GM21576 (cell line): Measurements from ENCODE around the gene HCFC1R1.
"Not testable (repeated sequence)": the region's sequence is repeated elsewhere in the genome, so short reads cannot be mapped to it uniquely, and the experiment has no call there.

Experiments used
- ATAC-seq: cut with Tn5 transposase; IDR thresholded peaks from one replicate; pipeline ENCODE4 v1.9.1; 2021; ENCODE audit warnings: mild to moderate bottlenecking, moderate library complexity; ENCODE audit not compliant: unreplicated experiment

The HCFC1R1 gene

DNA sequence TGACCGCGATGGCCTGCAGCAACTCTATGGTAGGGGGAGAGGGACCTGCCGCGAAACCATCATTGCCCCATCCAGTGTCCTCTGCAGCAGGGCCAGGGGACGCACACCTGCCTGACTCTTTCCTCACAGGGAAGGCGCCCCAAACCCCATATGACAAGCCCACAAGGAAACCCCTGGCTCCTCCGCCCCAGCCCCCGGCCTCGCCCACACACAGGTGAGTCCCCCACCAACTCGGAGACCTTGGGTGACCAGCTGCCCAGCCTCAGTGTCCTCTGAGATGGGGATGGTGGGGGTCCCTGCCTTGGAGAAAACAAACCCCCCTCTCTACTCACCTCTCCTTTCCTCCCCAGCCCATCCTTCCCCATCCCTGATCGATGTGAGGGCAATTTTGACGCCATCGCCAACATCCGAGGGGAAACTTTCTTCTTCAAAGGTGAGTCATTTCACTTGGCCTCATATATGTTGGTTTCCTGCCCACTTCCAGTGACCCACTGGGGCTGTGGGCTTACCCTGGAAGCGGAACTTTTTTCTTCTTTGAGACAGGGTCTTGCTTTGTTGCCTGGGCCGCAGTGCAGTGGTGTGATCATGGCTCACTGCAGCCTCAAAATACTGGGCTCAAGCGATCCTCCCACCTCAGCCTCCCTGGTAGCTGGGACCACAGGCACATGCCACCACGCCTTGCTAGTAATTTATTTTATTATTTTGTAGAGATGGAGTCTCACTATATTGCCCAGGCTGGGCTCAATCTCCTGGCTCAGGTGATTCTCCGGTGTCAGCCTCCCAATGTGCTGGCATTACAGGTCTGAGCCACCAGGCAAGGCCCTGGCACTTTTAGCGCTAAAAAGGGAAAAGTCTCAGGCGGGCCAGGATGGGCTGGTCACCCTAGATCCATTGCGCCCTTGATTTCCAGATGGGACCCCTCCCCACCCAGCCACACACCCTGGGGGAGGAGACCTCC lies 33.7 kb upstream of the HCFC1R1 start:
- no peak for ATAC-seq

- no peak for ATAC-seq
Measured at GRCh38 chr16:3056336-3057180, 32.8 kb upstream of the HCFC1R1 start.

DNA sequence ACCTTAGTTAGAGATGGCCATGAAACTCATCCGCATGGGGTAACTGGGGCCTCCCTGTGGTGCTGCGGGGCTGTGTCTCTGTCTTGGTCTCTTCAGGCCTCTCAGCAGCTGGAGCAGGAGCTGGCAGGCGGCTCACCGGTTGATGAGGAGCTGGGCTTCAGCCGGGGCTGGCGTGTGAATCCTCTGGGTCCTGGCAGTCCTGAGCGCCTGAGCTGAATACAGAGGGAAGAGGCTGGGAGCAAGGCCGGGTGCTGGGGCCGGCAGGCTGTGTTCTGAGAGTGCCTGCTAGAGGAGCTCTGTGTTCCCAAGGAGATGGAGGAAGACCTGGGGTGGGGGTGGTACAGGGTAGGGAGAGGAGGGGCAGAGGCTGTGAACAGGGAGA lies 32.0 kb upstream of the HCFC1R1 start:
- not testable (repeated sequence) for ATAC-seq

DNA sequence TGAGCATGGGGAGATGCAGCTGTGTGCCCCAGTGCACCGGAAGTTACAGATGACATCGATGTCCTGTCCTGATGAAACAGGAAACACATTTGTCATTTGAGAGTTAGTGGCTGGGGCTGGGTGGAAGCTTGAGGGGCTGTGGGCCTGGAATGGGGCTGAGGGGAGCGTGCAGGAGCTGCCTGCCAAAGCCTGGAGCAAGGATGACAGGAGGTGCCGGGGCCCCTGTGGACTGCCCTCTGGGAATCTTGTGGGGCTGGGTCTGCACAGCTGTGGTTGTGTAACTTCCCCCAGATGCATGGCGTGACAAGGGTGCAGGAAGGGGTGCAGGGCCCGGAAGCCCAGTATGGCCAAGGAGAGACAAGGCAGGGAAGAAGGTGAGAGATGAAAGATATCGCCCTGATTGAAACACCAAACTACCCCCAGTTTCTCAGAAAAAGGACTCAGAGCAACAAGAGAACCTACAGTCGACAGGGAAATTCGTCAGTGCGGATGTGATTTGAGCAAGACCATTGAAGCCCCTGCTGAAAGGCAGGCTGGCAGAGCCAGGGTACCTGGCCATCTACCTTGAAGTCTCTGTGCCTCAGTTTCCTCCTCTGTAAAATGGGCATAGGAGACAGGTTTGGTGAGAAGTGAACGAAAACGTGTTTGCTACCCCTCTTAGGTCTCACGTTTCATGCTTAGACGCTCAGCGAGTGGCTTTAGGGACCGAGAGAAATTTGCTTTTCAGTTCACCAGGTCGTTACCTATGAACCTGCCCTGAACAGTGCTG lies 31.4 kb upstream of the HCFC1R1 start:
- no peak for ATAC-seq

- ATAC-seq: not testable (repeated sequence)
Measured at GRCh38 chr16:3053330-3053710, 29.6 kb upstream of the HCFC1R1 start.

DNA sequence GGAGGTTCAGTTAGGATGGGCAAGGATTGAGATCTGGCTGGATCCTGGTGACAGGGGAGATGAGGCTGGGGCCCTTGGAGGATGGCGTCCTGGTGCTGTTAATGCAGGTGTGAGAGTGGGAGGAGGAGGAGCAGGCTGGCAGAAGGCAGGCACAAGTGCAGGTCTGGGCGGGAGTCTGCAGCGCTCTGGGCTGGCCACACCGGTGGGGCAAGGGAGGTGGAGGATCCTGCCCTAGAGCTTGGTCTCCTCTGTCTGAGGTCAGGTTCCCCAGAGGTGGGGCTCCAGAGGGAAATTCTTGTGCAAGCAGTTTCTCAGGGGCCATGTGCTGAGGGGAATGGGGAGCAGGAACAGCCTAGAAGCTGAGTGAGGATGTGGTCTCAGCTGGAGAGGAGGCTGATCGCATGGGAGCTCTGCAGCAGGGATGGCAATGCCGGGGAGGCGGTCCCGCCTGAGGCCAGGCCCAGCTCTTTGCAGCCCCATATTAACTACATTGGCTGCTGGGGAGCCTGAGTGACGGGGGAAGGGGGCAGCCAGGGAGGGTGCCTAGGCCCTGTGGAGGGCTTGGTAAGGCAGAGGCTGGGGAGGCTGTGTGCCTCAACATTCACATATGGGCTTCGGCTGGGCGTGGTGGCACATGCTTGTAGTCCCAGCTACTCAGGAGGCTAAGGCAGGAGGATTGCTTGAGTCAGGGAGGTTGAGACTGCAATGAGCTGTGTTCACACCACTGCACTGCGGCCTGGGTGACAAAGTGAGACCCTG lies 29.0 kb upstream of the HCFC1R1 start:
- ATAC-seq: not testable (repeated sequence)

- no peak for ATAC-seq
Measured at GRCh38 chr16:3051494-3051893, 27.8 kb upstream of the HCFC1R1 start.

GRCh38 chr16:3051009-3051408 lies 27.3 kb upstream of the HCFC1R1 start:
- ATAC-seq: no peak

DNA sequence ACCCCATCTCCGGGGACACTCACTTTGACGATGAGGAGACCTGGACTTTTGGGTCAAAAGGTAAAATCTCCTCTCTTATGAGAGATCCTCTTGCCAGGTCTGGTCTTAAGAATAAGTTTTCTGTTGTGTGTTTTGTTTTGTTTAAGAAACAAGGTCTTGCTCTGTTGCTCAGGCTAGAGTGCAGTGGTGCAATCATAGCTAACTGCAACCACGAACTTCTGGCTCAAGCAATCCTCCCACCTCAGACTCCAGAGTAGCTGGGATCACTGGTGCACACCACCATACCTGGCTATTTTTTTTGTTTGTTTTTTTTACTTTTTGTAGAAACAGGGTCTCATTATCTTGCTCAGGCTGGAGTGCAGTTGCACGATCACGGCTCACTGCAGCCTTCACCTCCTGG lies 26.7 kb upstream of the HCFC1R1 start:
- ATAC-seq: no peak

DNA sequence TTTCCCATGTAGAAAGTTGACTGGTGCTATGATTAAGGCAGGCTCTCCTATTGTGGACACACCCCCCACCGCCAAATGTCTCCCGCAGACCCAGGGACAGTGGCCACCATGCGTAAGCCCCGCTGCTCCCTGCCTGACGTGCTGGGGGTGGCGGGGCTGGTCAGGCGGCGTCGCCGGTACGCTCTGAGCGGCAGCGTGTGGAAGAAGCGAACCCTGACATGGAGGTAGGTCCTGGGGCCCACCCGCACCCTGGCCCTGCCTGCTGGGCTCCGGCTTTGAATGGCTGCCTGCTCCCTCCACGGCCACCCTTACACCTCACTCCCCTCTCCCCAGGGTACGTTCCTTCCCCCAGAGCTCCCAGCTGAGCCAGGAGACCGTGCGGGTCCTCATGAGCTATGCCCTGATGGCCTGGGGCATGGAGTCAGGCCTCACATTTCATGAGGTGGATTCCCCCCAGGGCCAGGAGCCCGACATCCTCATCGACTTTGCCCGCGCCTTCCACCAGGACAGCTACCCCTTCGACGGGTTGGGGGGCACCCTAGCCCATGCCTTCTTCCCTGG lies 26.3 kb upstream of the HCFC1R1 start:
- ATAC-seq: no peak

DNA sequence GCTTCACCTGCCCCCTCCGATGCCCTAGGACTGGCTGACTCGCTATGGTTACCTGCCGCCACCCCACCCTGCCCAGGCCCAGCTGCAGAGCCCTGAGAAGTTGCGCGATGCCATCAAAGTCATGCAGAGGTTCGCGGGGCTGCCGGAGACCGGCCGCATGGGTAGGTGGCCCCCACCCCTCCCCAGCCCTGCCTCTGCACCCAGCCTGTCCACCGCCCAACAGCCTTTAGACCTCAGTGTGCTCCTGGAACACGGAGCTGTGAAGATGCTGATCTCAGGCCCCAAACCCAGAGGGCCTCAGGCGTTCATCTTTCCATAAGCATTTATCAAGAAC lies 23.6 kb upstream of the HCFC1R1 start:
- ATAC-seq: no peak

DNA sequence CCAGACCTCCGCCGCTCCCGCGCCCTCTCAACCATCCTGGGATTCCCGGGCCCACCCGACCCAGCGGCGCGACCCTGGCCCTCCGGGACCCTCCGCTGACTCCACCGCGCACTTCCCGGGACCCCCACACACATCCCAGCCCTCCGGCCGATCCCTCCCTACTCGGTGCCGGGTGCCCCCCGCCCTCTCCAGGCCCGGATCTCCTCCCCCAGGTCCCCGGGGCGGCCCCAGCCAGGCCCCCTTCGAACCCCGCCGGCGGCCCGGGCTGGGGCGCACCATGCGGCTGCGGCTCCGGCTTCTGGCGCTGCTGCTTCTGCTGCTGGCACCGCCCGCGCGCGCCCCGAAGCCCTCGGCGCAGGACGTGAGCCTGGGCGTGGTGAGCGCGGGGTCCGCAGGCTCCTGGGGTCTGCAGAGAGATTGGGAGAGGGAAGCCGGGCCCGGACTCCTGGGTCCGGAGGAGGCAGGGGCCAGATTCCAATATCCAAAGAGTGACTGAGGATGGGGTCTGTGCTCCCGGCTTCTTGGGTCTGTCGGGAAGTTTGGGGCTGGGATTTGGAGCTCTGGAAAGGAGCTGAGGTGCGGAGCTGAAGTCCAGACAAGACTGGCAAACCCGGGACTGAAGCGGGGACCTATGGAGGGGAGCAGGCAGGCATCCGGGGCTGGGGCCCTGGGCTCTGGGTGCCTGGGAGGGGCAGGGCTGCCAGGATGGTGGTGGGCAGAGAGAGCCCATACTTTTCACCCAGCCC lies 23.1 kb upstream of the HCFC1R1 start:
- ATAC-seq: no peak

DNA sequence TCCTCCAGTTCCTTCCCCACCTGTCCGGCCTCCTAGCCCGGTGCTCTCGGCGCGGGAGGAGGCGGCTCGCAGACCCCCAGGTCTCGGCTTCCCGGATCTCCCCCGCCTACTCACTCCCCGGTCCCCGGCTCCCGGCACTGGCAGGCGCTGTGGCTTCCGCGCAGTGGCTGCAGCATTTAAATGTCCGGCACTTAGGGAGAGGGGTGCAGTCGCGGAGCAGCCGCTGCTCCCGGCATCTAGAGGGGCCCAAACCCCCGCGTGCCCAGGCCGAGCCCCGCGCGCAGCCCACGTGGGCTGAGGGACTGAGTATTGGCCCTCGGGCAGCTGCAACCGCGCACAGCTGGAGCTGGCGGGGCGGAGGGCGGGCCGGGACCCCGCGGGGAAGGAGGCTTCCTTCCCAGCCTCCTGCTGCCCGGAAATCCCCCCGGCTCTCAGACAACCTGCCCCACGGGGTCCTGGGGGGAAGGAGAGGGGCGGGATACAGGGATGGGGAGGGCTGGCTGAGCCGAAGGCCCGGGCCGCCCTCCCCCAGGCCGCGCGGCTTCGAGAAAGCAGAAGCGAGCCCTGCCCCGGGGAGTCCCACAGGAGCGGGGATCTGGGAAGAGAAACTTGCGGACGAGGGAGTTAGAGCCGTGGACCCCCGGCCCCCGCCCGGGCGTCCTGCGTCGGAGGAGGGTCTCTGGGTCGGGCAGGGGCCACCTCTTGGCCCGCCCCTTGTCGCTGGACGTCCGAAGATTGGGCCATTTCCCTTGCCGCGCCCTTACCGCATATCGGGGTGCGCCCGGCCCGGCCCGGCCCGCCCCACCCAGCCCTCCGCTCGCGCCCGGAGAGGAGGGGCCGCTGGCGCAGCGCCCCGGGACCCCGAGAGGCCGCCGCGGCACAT lies 22.3 kb upstream of the HCFC1R1 start, which contains the start of gene MMP25:
Gene MMP25 (plus strand): TSS at position 804 of the 883 bp plus-strand sequence. CDS start 357 bp downstream, outside the sequence.
- ATAC-seq: no peak

- no peak for ATAC-seq
Measured at GRCh38 chr16:3044708-3045107, 21.0 kb upstream of the HCFC1R1 start.

- ATAC-seq: no peak
Measured at GRCh38 chr16:3042376-3042775, 18.6 kb upstream of the HCFC1R1 start.

- no peak for ATAC-seq
Measured at GRCh38 chr16:3038896-3039295, 15.2 kb upstream of the HCFC1R1 start.

DNA sequence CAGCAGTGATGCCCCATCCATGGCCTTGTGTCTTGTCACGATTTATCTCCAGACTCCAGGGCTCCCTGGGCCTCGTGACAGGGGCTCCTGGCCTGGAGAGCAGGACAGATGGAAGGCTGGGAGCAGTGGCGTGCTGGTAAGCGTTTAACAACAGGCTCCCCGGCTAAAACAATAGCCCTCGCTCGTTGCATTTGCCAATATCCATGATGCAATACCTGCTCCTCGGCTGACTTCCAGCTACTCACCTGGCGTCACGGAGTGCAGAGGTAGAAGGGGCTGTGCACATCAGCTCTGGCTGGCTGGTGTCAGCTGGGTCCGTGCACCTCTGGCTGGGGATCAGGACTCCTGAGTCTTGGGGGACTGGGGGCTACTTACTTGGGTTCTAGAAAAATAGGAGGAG lies 14.5 kb upstream of the HCFC1R1 start:
- ATAC-seq: no peak

DNA sequence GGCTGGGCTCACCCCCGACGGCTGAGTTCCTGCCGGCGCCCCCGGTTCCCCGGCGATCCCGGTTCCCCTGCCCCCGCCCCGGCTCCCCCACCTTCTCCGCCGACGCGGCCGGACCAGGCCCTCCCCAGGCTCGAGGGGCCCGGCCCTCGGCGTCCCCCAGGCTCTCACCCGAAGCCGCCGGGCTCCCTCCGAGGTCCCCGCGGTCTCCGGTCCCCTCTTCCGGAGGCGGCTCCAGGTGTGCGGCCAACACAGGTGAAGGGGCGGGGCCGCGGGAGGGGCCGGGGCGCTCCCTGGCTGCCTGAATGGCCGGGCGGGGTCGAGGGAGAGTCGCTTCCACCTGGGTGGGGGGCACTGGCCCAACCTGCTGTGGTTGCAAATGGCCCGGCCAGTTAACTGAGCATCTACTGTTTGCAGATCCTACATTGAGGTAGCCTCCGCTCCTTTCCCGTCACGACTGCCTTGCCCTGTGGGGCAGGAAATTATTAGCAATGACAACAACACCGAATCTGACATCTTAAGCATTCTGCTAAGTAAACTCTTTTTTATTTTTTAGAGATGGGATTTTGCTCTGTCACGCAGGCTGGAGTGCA lies 13.1 kb upstream of the HCFC1R1 start, which contains the start of gene BICDL2:
Gene BICDL2 (minus strand): TSS at position 219 of the 590 bp plus-strand sequence. CDS start 1,448 bp downstream, outside the sequence.
- ATAC-seq: no peak
